Right lobe of liver (tissue), 6 donors: Measurements from ENCODE around the gene RAB1A. TPM values are rescaled to one million over a fixed set of nuclear protein-coding genes. Genes with fewer than 3 reads are reported as not detected.
"Not testable (repeated sequence)": the region's sequence is repeated elsewhere in the genome, so short reads cannot be mapped to it uniquely, and the experiment has no call there.

Experiments used
- ATAC-seq, 4 donors: fragments of 200-7000 bp; cut with Tn5 transposase; one replicate each; pipeline ENCODE4 v1.9.1; 2020; ENCODE audit warnings: mild to moderate bottlenecking in 4 of 4, moderate library complexity in 4 of 4
- DNase-seq, 3 donors: peaks; one replicate each; pipeline ENCODE4 v3.0.0-alpha.2; 2020
- H3K27ac ChIP-seq, 3 donors: fragments of 200-600 bp; one replicate each; pipeline ENCODE4 v1.8.0; 2022
- H3K27me3 ChIP-seq, 2 donors: fragments of 200-600 bp; one replicate each; pipeline ENCODE4 v1.8.0; 2022
- H3K36me3 ChIP-seq, 4 donors: fragments of 200-600 bp; sonication (generic) in 1 of 4; one replicate each; pipeline versions ENCODE4 v1.5.1 to v1.8.0; 2017 to 2022; ENCODE audit warnings: control low read depth in 1 of 4
- H3K4me1 ChIP-seq, 4 donors: fragments of 200-600 bp; sonication (generic) in 1 of 4; one replicate each; pipeline versions ENCODE4 v1.5.1 to v1.8.0; 2017 to 2022; ENCODE audit warnings: control low read depth in 1 of 4
- H3K4me3 ChIP-seq, 3 donors: fragments of 200-600 bp; one replicate each; pipeline ENCODE4 v1.8.0; 2022
- H3K9me3 ChIP-seq, 4 donors: fragments of 200-600 bp; sonication (generic) in 1 of 4; one replicate each; pipeline versions ENCODE4 v1.5.1 to v1.8.0; 2017 to 2022; ENCODE audit warnings: control low read depth in 1 of 4
- CTCF ChIP-seq, 4 donors: fragments of 200-600 bp in 3 of 4; fragments of 450-650 bp in 1 of 4; IDR thresholded peaks; one replicate each; pipeline versions ENCODE4 v1.5.1 to v1.8.0; 2016 to 2022; ENCODE audit warnings: antibody characterized with exemption in 4 of 4, mild to moderate bottlenecking in 2 of 4
- POLR2A ChIP-seq: fragments of 450-650 bp; IDR thresholded peaks from one replicate; pipeline ENCODE4 v1.6.1; 2017; ENCODE audit warnings: antibody characterized with exemption, mild to moderate bottlenecking
- WGBS: methylation state at CpG from one replicate; pipeline ENCODE4 v1.1.6; 2018; ENCODE audit warnings: low coverage, low lambda C conversion rate; ENCODE audit not compliant: insufficient coverage; ENCODE audit errors: missing lambda C conversion rate; 5-methylcytosine and 5-hydroxymethylcytosine counted together
- intact Hi-C, 2 donors: fragments of 100-400 bp; cut with DNase I; formaldehyde crosslinking; loops; one replicate each; pipeline versions ENCODE4 v1.11.2 to v1.14.1; 2022
- total RNA-seq, 6 experiments: library from RNA; depleted of rRNA in 2 of 6; stranded (reverse); fragments of >200 nt in 2 of 6; fragmentation: NEBNext Ultra II Directional in 3 of 6; extraction: Animal tissue kit (Norgen Biotek cat#: 25700) in 3 of 6; gene quantifications; one replicate each; pipeline versions ENCODE4 v1.1.0 to v1.2.4, GENCODE V29; 2016 to 2023
- donor health status: DM: no; HTN: yes; CAD: no.
- donor health status: DM: no; HTN: no; CAD: no.
- donor health status: DM: no; HTN: no; CAD: no.
- donor health status: DM: no; HTN: yes; CAD: no.
- donor health status: DM: no; HTN: yes; CAD: no.

Gene RAB1A
- total RNA-seq, 6 experiments from 2014 or later: 65.0 to 119 (median 81.3) TPM

- Histone ChIP-seq H3K9me3 (no peaks in the 10 kb centered on the region), H3K36me3 (no peaks in the 10 kb centered on the region), H3K27ac (no peak overlapping the region), H3K27me3 (no peaks in the 10 kb centered on the region), H3K4me1 (no peaks in the 10 kb centered on the region), H3K4me3 (no peak overlapping the region)
- DNase-seq: no peak
- TF ChIP-seq CTCF (IDR thresholded peaks at IDR 0.05) (no peak), POLR2A (no peak)
- no peak for ATAC-seq
- intact Hi-C loops: no loop called here
- WGBS: 82% methylated on average over 9 of the region's 9 CpGs
Observed at GRCh38 chr2:65161551-65162100, 31.7 kb upstream of the RAB1A start.

GRCh38 chr2:65159906-65160305 lies 30.0 kb upstream of the RAB1A start:
- Histone ChIP-seq H3K27ac (no peak overlapping the region), H3K4me1 (no peaks in the 10 kb centered on the region), H3K36me3 (no peaks in the 10 kb centered on the region), H3K9me3 (no peaks in the 10 kb centered on the region), H3K4me3 (no peak overlapping the region), H3K27me3 (no peaks in the 10 kb centered on the region)
- intact Hi-C loops: no loop called here
- ATAC-seq (peak in 3 of 4 donors; percentile 30 to 42 (median 33)), DNase-seq (no peak)
- 44% methylated on average over 1 of the region's 2 CpGs for WGBS
- TF ChIP-seq CTCF (IDR thresholded peaks at IDR 0.05) (no peak), POLR2A (no peak)

GRCh38 chr2:65159261-65159660 lies 29.4 kb upstream of the RAB1A start:
- no peaks in the 10 kb centered on the region for H3K4me1 ChIP-seq
- ATAC-seq: no peak
- WGBS: 94% methylated on average over 6 of the region's 6 CpGs

GRCh38 chr2:65158557-65158956 lies 28.7 kb upstream of the RAB1A start:
- intact Hi-C loops: no loop called here
- no peak overlapping the region for H3K4me3 ChIP-seq
- H3K4me1 ChIP-seq: no peaks in the 10 kb centered on the region
- no peaks in the 10 kb centered on the region for H3K9me3 ChIP-seq
- no peak overlapping the region for H3K27ac ChIP-seq
- ATAC-seq (no peak), DNase-seq (no peak)
- 77% methylated on average over 5 of the region's 6 CpGs for WGBS
- H3K27me3 ChIP-seq: no peaks in the 10 kb centered on the region
- TF ChIP-seq CTCF (IDR thresholded peaks at IDR 0.05): no peak
- no peak for TF ChIP-seq POLR2A
- H3K36me3 ChIP-seq: no peaks in the 10 kb centered on the region

More at GRCh38 chr2:65159261-65159660, 29.4 kb upstream of the RAB1A start:
- no peaks in the 10 kb centered on the region for H3K27me3 ChIP-seq
- no peak overlapping the region for H3K27ac ChIP-seq
- no peaks in the 10 kb centered on the region for H3K36me3 ChIP-seq
- no peak for DNase-seq
- H3K4me3 ChIP-seq: no peak overlapping the region
- intact Hi-C loops: no loop called here
- H3K9me3 ChIP-seq: no peaks in the 10 kb centered on the region
- TF ChIP-seq CTCF (IDR thresholded peaks at IDR 0.05) (no peak), POLR2A (no peak)

- 67% methylated on average over 3 of the region's 6 CpGs for WGBS
- ATAC-seq, H3K9me3 ChIP-seq, H3K4me1 ChIP-seq, H3K4me3 ChIP-seq, H3K27me3 ChIP-seq, H3K36me3 ChIP-seq, DNase-seq, H3K27ac ChIP-seq, intact Hi-C loops: not testable (repeated sequence)
Observed at GRCh38 chr2:65157856-65158255, 27.9 kb upstream of the RAB1A start.
